NCI-H1092 (cell line): Measurements from ENCODE around the gene SOX2.
A peak's percentile ranks its signal among the peaks of the same experiment; 100 is the strongest.

Experiments
- DNase-seq: peaks from one replicate; lab custom pipeline; 2025; lab: John Stamatoyannopoulos, UW

The SOX2 gene

DNA sequence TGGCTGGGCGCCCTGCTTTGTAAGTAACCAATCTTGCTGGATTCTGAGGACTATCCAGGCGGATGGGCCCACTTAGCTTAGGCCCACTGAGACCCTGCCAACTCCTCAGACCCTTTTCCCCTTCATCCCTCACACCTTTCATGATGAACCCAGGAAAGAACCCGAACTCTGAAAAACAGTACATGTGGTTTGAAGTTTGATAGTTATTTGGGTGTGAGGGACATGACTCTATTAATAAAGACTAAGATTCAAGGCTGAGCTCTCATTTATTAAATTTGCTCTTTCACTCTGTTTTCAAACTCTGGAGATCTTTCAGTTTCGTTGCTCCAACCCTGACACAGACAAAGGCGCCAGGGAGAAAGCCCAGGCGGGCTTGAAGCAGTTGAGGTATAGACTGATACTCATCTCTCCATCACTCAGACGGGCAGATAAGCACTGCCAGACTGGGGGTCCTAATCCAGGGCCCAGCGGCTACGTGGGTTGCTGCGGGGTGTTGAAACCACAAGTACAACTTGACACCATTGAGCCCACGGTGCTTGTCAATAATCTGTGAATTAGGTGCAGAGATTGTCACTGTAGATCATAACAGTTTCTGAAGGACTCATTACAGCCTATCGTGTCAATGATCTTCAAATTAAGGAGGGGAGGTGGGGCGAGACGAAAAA, 7.2 kb upstream of the SOX2 start:
- DNase-seq: no peak

DNA sequence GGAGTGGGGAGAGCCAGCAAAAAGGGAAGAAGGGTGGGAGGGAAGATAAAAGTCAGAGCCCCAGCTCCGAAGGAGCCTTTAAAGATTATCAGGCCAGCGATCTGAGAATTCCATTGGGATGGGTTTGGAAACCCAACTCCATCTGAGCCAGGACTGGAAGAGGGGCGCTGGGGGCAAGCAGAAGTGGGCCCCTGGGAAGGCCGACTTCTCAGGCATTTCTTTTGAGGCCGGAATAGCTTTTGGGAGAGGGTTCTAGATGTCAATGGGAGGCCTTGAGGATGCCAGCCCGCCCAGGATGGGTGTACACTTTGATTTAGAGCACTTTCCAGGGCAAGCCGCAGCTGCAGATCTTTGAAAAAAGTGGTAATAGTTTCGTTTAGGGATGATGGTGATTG, 6.6 kb upstream of the SOX2 start:
- no peak for DNase-seq

DNA sequence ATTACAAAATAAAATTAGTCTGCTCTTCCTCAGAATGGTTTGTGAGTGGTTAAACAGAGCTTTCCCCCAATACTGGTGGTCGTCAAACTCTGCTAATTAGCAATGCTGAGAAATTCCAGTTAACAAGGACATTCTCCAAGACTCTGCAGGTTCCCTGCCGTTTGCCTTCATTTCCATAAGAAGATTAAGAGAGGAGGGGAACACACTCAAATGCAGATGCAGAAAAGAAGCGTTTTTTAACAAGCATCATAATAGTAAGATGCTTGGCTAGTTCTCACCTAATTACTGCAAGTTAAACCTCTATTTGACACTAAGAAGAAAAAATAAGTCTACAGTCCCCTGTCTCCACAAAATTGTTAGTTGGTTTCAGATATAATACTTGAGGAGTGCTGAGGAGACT, 3.7 kb upstream of the SOX2 start:
- DNase-seq: no peak

DNA sequence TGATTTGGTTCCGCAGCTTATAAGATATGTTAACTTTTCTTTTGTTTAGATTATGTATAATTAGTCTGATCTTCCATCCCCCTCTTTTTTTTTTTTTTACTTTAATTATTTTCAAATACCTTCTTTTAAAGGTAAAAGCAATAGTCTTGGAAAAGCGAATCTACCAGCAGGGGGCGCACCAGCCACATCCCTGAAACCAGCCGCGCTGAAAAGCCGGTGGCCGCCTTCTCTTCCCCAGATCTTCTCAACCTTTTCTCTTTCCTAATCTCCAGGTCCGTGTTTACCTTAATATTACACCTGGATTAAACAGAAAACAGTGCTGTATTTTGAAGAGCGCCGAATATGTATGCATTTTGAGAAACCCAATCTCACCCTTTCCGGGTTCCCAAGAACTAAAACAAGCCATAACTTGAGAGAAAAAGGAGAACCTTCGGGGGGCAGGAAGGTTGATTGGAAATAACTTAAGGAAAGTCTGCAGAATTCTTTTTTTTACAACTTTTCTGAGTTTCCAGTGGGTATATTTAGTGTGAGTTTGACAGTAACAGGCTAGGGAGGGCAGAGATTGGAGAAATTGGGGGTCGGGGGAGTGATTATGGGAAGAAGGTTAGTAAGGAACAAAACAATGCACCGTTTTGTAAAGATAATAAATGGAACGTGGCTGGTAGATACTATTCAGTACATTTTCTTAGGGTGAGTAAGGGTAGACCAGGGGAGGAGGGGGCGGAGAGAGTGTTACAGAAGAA, 2.0 kb upstream of the SOX2 start:
- peak; percentile 33 for DNase-seq

DNA sequence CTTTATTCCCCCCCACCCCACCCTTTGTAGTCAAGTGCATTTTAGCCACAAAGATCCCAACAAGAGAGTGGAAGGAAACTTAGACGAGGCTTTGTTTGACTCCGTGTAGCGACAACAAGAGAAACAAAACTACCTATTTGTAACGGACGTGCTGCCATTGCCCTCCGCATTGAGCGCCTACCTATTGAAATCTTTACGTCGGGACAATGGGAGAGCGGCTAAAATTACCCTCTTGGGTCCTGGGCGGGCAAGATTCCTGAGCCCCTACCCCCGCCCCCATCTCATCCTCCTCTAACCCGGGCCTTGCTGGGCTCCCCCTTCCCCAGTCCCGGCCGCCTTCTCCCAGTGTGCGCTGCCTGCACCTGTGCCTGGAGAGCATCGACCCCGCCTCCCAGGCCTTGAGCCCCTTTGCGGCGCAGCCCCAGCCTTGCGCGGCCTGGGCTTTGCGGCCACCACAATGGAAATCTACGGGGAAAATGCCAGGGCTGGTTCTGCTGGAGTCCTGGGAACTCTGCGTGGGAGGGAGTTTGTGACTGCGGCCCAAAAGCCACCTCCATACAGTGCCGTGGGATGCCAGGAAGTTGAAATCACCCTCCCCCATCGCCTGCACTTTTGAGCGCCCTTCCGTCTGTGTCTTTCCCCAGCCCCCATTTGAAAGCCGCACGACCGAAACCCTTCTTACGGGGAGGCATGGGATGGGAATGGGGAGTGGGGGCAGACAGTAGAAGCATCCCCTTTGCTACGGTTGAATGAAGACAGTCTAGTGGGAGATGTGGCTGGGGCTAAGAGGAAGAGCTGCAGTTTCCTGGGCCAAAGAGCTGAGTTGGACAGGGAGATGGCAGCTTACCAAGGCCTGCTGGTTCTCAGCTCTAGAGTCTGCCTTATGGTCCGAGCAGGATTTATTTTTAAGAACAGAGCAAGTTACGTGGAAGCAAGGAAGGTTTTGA, 1.1 kb upstream of the SOX2 start:
- DNase-seq: no peak

DNA sequence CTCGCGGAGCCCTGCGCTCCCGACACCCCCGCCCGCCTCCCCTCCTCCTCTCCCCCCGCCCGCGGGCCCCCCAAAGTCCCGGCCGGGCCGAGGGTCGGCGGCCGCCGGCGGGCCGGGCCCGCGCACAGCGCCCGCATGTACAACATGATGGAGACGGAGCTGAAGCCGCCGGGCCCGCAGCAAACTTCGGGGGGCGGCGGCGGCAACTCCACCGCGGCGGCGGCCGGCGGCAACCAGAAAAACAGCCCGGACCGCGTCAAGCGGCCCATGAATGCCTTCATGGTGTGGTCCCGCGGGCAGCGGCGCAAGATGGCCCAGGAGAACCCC, 464 bp downstream of the SOX2 start:
- no peak for DNase-seq

DNA sequence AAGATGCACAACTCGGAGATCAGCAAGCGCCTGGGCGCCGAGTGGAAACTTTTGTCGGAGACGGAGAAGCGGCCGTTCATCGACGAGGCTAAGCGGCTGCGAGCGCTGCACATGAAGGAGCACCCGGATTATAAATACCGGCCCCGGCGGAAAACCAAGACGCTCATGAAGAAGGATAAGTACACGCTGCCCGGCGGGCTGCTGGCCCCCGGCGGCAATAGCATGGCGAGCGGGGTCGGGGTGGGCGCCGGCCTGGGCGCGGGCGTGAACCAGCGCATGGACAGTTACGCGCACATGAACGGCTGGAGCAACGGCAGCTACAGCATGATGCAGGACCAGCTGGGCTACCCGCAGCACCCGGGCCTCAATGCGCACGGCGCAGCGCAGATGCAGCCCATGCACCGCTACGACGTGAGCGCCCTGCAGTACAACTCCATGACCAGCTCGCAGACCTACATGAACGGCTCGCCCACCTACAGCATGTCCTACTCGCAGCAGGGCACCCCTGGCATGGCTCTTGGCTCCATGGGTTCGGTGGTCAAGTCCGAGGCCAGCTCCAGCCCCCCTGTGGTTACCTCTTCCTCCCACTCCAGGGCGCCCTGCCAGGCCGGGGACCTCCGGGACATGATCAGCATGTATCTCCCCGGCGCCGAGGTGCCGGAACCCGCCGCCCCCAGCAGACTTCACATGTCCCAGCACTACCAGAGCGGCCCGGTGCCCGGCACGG, 991 bp downstream of the SOX2 start:
- no peak for DNase-seq

DNA sequence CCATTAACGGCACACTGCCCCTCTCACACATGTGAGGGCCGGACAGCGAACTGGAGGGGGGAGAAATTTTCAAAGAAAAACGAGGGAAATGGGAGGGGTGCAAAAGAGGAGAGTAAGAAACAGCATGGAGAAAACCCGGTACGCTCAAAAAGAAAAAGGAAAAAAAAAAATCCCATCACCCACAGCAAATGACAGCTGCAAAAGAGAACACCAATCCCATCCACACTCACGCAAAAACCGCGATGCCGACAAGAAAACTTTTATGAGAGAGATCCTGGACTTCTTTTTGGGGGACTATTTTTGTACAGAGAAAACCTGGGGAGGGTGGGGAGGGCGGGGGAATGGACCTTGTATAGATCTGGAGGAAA, 1.5 kb downstream of the SOX2 start:
- no peak for DNase-seq

DNA sequence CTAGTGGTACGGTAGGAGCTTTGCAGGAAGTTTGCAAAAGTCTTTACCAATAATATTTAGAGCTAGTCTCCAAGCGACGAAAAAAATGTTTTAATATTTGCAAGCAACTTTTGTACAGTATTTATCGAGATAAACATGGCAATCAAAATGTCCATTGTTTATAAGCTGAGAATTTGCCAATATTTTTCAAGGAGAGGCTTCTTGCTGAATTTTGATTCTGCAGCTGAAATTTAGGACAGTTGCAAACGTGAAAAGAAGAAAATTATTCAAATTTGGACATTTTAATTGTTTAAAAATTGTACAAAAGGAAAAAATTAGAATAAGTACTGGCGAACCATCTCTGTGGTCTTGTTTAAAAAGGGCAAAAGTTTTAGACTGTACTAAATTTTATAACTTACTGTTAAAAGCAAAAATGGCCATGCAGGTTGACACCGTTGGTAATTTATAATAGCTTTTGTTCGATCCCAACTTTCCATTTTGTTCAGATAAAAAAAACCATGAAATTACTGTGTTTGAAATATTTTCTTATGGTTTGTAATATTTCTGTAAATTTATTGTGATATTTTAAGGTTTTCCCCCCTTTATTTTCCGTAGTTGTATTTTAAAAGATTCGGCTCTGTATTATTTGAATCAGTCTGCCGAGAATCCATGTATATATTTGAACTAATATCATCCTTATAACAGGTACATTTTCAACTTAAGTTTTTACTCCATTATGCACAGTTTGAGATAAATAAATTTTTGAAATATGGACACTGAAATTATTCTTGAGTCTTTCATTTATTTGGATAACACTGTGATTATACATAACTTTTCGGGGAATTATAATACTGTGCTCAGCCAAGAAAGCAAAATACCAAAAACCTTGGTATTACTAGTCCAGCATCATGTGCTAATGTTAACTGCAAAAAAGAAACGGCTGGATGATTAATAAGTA, 2.2 kb downstream of the SOX2 start:
- no peak for DNase-seq

DNA sequence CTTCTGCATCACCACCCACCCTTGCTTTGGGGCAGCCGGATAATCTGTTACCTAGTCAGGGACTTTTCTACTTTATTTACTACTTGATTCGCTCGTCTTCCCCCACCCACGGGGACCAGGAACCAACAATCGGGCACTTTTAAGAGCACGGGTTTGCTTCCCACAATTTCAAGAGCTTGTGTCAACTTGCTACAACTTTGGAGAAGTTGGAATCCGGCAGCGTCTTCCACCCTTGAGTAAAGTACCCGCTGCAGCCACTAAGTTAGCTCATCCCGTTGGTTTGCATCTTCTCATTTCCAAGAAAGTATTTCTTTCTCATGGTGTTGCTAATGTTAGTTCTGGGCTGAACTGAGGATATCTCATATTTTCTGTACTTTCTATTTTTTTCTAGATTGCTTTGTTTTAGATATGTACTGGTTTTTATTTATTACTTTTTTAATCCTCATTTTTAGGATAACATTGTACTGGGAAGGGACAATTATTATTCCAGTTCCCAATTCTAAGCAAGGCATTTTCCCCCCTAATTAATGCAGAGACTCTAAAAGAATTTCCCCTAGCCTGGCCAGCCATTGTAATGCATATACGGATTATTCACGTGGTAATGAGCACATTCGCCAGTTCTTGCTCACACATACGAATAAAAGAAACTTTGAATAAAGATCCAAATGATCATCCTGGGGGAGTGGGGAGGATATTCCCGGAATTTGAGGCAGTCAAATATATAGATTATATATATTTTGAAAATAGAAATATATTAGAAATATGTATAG, 4.0 kb downstream of the SOX2 start:
- no peak for DNase-seq

DNA sequence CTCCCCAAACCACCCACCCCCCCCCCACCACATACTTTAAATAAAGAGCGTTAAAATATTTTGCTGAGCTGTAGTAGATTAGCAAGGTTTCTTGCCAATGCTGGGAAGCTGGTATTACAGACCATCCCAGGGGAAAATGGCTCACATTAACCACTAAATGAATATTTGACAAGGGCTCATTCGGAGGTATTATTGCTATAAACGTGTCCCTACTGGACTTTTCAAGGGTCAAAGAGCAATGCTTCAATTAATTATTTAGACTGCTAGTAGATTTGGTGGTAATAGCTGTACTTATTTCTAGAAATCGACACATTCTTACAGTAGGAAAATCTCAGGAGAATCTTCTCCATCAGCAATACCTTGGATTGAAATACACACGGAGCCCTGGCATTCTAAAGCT, 5.2 kb downstream of the SOX2 start:
- DNase-seq: no peak

DNA sequence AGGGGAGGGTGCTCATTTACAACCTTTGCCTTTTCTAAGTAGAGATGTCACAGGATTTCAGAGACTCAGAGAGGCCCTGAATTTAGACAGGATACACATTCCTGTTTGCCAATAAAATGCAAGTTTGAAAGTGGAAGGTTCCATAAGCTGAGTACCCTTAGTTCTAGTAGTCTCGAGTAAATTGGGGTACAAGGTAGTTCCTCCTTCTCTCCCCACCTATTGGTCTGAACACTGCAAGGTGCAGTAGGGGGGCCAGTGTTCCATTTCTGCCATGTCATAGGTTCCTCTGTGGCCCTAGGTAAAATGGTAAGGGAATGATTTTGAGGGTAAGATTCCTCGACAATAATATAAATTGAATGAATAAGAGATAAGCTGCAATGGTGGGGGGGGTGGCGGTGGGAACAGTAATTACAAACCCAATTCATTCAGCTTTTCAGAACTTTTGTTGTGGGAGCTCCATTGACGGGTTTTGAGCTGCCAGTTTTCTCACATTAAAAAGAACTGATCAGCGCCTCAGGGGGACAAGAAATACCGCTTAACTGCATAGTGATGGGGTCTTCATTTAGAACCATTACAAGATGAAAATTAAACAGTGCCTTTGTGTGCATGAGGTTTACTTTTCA, 5.9 kb downstream of the SOX2 start:
- no peak for DNase-seq

DNA sequence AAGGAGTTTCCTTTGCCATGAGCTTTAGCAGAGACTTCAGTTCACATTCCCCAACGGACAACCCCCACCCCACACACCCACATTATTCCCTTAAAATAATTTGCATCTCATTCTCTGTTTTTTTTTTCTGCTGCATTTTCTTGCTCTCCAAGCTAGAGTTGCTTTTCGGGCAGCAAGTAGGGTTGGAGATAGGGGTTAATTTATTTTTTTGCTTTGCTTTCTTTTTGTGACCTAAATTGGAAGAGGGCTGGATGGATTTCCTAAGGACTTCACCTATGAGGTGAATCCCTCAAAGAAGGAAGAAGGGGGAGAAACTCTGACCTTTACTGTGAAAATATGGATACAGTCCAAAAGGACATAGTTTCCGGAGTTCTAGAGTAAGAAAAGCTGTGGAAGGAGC, 6.6 kb downstream of the SOX2 start:
- DNase-seq: no peak

DNA sequence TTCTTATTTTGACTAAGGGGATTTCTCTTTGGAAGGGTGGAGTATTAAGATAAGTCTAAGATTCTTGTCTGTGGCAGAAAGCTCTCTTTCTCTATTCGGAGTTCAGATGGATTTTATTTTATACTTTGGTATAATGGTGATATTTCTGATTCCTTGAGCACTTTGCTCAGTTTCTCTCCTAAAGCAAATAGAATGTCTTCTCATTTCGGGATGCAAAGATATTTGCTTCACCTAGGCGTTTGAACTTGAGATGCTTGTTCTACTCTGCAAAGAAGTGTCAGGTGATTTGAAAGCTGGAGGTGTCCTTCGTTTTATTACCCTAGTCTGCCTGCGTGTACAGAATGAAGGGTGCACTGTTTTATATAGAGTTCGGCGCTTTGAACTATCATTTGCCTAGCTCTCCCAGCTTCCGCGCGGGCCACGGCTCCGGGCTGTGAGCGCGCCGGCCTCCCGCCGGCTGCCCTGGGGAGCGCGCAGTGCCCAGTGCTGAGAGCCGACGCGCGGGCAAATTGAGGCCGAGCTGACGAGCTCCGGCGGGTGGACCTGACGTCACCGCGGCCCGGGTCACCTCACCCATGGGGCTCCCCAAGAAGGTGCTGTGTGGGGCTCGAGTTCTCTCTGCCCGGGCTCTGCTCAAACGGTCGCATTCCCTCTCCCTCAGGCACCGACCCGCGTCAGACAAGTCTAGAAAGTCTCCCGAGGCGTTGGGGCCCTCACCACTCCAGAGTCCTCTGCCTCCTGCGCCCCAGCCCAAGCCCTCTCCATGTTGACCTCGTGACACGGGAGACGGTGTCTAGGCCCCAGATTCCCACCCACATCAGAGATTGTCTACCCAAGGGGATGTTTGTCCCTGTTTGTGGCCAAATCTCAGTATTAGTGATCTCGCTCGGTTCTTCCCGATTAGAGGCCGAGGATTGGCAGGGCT, 7.5 kb downstream of the SOX2 start:
- no peak for DNase-seq

DNA sequence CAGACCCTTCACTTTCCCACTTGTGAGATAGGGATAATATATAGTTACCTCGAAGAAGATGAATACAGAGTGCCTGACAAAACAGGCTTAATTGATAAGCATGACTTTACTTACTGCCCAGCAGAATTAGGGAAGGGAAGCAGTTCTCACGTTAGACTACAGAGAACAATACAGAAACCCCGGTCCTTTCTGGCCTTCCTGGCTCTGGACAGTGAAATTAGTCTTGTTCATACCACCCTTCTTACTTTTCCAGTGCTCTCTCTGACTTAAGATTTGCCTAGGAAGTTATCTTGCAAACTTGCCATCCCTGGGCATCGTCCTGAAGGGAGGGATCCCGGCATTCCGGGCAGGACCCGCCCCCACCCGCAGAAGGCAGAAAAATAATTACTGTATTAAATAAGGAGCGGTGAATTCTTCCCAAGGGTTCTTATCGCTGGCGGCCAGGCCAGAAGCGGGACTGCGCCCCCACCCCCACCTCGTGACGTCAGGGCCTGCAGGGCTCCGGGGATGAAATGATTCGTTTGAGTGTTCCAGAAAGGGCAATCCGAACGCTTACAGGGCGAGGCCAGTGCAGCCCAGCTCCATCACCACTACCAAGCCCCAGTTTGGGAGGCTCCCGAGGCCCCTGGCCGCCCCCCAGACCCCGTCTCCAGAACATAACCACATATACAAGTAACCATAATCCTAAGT, 8.4 kb downstream of the SOX2 start:
- DNase-seq: no peak

DNA sequence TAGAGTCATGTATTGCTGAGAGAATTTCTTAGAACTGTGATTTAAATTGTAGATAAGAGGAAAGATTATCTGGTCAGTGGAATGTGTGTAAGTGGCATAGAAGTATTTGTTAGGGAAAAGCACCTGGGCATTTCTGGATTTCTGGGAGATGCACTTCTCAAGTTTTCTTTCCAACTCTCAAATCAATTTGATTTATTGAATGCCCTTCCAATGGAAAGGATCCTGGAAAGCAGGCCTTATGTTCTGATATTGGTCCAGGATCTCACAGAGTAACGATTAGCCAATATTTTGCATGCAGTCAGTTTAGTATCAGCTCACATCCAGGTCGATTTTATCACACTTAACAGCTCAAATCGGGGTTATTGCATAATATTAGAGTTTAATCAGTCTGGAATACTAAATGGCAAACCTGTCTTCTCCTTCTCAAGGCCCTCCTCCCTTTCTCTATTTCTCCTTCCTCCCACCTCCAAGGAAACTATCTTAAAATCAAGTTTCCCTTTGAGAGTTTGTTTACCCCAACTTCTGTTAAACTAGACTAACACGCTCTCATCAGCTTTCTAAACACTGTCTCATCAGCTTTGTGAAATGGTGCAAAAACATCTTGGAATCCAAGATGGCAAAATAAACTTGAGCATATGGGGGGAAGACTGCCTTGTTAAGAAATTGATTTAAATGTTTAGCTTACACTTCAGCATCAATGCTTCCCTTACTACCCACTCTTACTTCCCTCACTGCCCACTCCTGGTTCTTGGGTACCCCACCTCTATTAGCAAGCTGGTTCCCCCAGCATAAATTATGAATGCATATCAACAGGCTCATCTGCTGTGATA, 9.5 kb downstream of the SOX2 start:
- no peak for DNase-seq

DNA sequence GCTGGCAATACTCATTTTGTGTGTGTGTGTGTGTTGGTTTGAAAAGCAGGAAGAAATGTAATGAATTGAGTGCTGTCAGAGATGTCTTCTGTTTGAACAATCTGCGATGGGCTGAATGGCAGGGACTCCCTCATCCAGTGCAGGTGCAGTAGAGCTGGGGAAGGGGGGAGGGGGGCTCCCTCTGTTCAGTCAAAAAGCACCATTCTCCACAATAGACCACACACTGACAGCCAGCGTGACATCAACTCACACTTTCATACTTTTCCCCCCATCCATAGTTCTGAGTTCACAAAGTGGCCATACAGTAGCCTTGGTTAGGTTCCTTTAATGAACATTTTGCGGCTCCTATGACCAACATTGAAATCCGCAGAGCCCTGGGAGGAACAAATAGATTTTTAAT, 10.4 kb downstream of the SOX2 start:
- no peak for DNase-seq
